Measurements from ENCODE around the gene SDHA.

GRCh38 chr5:201672-202071 is 16.4 kb upstream of the SDHA start:
- TF ChIP-seq, protein P1, sequence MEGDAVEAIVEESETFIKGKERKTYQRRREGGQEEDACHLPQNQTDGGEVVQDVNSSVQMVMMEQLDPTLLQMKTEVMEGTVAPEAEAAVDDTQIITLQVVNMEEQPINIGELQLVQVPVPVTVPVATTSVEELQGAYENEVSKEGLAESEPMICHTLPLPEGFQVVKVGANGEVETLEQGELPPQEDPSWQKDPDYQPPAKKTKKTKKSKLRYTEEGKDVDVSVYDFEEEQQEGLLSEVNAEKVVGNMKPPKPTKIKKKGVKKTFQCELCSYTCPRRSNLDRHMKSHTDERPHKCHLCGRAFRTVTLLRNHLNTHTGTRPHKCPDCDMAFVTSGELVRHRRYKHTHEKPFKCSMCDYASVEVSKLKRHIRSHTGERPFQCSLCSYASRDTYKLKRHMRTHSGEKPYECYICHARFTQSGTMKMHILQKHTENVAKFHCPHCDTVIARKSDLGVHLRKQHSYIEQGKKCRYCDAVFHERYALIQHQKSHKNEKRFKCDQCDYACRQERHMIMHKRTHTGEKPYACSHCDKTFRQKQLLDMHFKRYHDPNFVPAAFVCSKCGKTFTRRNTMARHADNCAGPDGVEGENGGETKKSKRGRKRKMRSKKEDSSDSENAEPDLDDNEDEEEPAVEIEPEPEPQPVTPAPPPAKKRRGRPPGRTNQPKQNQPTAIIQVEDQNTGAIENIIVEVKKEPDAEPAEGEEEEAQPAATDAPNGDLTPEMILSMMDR (IDR thresholded peaks at IDR 0.05) = no peak
- no peak for TF ChIP-seq POLR2AphosphoS5 (IDR thresholded peaks at IDR 0.05)
- TF ChIP-seq POLR2A (IDR thresholded peaks at IDR 0.05) = no peak
